Stimulated activated CD4-positive, alpha-beta T cell treated with anti-CD3 and anti-CD28 coated beads, Interleukin-1b, Interleukin-23, amount 100 ng/mL, for 24 hours (primary cell): ENCODE measurements around the gene PNRC1.
"Not testable (repeated sequence)": the region's sequence is repeated elsewhere in the genome, so short reads cannot be mapped to it uniquely, and the experiment has no call there.

Source experiments
- DNase-seq, 4 experiments: peaks; one replicate each; pipeline ENCODE4 v3.0.0-alpha.2; 2020; ENCODE audit warnings: low read depth in 4 of 4, low spot score in 1 of 4

Gene PNRC1

GRCh38 chr6:89080281-89081128 lies at the start of gene PNRC1:
Gene PNRC1, plus strand, starts transcription at chr6:89080751. Its CDS starts 144 bp downstream, at chr6:89080895.
- peak; percentile 100 for DNase-seq

GRCh38 chr6:89032599-89032998 lies 48.0 kb upstream of the PNRC1 start:
- no peak for DNase-seq

DNA sequence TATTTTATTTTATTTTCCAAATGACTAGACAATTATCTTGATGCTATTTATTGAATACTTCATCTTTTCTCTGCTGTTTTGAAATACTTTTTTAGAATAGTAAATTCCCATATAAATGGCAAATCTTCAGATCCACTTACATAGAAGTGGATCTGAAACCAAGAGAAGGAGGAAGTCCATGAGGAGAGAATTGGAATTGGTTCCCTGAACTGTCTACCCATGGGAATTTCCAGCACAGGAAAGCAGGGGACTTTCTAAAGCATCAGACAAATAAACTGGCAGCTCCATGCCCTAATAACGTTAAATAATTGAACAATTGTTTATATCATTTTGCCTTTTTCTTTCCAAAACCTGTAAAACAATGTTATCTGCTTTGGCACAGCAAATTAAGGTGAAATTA lies 47.1 kb upstream of the PNRC1 start:
- DNase-seq: no peak

DNA sequence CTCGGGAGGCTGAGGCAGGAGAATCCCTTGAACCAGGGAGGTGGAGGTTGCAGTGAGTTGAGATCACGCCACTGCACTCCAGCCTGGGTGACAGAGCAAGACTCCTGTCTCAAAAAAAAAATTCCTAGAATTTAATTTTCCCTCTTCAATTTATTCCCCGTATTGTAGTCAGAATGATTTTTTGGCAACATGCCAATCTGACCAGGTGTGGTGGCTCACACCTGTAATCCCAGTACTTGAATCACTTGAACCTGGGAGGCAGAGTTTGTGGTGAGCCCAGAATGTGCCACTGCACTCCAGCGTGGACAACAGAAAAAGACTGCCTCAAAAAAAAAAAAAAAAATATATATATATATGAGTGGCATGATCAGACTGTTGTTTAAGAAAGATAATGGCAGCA lies 46.4 kb upstream of the PNRC1 start:
- DNase-seq: not testable (repeated sequence)

GRCh38 chr6:89034586-89035251 lies 45.8 kb upstream of the PNRC1 start:
- DNase-seq: no peak

- no peak for DNase-seq
Measured at GRCh38 chr6:89035252-89036101, 45.1 kb upstream of the PNRC1 start.

- DNase-seq: no peak
Measured at GRCh38 chr6:89037141-89037900, 43.2 kb upstream of the PNRC1 start.

- not testable (repeated sequence) for DNase-seq
Measured at GRCh38 chr6:89037901-89038293, 42.7 kb upstream of the PNRC1 start.

DNA sequence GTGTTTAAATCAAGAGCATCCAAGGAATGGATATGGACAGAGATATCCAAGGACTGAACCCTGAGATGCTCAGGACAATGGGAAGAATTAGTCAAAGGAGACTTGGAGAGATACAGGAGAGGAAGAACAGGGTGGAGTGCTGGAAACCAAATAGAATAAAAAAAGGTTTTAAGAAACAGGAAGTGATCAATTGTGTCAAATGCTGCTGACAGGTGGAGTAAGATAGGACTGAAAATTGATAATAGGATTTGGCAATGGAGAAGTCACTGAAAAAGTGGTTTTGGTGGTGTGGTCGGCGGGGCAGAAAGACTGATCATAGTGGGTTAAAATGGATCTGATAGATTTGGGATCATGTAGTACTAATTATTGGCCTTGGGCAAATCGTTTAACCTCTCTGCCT lies 37.9 kb upstream of the PNRC1 start:
- DNase-seq: no peak

GRCh38 chr6:89044328-89045010 lies 36.1 kb upstream of the PNRC1 start:
- DNase-seq: no peak

DNA sequence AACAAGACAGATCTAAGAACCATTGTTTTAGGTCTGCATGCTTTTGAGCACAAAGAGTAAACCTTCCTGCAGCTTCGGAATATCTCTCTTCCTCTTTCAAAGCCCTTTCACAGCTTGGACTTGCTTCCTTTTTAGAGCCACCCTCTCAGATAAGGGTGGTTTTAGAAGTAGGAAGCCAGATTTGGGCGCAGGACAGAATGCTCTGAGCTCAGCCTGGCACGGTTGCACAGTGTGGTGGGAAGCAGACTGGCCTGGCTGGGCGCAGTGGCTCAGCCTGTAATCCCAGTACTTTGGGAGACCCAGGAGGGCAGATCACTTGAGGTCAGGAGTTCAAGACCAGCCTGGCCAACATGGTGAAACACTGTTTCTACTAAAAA lies 35.6 kb upstream of the PNRC1 start:
- no peak for DNase-seq

- no peak for DNase-seq
Measured at GRCh38 chr6:89045576-89045975, 35.0 kb upstream of the PNRC1 start.

DNA sequence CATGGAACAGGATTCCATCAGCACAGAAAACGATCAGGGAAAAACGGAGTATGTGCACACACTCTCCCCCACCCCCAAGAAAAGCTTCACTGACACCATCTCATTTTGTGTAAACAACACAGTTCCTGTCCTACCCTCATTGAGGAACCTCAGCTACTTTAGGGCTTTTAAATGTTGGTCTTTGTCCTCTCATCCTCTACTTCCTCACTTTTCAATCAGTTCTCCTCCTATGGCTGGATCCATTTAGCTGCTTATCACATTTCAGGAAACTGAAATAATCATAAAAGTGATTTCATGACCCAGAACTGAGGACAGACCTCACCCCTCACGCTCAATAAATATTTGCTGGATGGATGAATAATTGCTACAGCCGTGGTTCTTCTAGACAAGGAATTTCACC lies 33.1 kb upstream of the PNRC1 start:
- DNase-seq: no peak

- DNase-seq: no peak
Measured at GRCh38 chr6:89048288-89048923, 32.1 kb upstream of the PNRC1 start.

GRCh38 chr6:89048985-89049384 lies 31.6 kb upstream of the PNRC1 start:
- DNase-seq: no peak

DNA sequence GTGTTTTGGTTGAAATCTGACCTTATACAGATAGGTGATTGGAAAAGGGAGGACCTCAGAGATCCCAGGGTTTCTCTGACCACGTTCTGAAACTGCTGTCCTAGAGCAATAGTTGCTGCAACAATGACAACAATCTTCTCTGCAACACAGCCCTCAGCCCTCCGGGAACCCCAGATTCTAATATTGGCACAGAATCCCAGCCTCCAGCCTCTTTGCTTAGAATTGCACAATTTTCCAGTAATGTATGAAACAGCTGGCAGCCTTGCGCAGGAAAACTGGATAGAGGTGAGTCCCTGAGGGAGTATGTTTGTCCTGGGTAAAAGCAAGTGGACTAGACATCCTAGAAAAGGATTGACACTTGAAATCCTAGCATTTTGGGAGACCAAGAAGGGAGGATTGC lies 30.4 kb upstream of the PNRC1 start:
- DNase-seq: no peak

DNA sequence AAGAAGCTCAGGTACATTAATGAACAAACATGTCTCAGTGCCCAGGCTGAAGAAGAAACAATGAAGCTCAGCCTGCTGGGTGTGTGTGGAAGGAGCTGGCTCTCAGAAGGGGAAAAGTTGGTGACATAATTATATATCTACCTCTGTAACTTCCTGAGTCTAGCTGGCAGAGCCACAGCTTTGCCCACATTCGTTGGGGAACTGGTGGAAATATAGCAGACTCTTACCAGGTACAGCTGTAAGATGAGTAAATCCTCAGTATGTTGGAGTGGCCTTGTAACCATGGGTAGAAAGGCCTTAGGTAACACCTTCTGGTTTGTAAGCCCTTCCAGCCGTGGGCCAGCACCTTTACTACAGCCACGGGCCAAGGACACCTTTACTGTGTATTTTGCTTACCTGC lies 29.9 kb upstream of the PNRC1 start:
- no peak for DNase-seq

DNA sequence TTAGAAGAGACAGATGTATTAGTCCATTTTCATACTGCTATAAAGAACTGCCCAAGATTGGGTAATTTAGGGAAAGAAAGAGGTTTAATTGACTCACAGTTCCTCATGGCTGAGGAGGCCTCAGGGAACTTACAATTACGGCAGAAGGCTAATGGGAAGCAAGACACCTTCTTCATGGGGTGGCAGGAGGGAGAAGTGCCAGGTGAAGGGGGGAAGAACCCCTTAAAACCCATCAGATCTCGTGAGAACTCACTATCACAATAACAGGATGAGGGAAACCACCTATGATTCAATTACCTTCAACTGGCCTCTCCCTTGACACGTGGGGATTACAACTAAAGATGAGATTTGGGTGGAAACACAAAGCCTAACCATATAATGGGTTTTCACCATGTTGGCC lies 28.9 kb upstream of the PNRC1 start:
- no peak for DNase-seq

DNA sequence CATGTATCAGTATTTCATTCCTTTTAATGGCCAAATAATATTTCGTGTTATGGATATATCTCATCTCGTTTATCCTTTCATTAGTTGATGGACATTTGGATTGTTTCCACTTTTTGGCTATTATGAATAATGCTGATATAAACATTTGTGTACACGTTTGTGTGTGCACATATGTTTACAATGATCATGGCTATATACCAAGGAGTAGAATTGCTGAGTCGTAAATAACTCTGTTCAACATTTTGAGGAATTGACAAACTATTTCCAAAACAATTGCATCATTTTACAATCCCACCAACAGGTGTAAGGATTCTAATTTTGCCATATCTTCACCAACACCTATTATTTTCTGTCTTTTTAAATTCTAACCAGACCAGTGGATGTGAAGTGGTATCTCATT lies 26.3 kb upstream of the PNRC1 start:
- DNase-seq: no peak

GRCh38 chr6:89057759-89058158 lies 22.8 kb upstream of the PNRC1 start:
- DNase-seq: no peak
